ENCODE results near the gene POLR3GL. TPM values are rescaled to one million over a fixed set of nuclear protein-coding genes. Genes with fewer than 3 reads are reported as not detected.

Gene POLR3GL
- total RNA-seq, 1 experiment from 2014 or later, result 7.9 TPM

DNA sequence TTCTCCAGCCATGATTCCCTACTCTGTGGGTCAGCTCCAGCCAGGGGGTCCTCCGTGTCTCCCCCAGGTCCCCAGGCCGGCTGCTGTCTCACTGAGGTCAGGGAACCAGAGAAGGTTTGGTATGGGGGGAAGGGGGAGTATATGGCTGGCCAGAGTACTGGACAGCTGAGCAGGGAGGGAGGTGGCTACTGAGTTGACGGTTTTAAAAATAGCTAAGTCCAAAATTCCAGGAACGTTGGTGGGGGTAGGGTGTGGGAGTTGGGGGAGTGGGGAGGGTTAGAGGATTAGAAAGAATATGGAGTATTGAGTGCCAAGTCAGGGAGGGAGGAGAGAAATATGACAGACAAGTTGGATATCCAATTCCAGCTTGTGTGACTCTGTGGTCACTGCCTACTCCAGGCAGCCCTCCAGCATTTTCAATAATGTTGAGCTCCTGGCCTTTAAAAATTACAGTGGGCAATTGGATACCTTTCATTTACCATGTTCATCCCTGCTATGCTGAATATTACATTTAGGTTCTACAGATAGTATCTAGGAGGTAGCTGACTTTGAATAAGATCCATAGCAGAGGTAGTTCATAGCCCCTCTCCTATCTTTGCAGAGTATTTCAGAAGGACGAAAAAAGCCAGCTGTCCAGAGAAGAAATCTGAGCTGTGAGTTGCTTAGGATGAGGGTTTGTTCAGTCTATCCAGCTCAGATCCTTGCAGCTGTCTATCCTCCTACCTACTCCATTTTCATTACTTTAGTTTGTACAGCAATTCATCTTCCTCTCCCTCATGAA, 57.3 kb downstream of the POLR3GL start, which contains the start of gene HJV:
TSS of gene HJV (minus strand) at position 114 of the 781 bp plus-strand sequence. CDS start 1,504 bp downstream, outside the sequence.
- Histone ChIP-seq H3K23me2 (ENCODE audit: insufficient read length, low read depth, low read length, poor library complexity, severe bottlenecking) (peaks cover 6% of the 10 kb centered on the region), H3K4me1 (ENCODE audit: insufficient read depth, low read length) (peaks cover 9% of the 10 kb centered on the region; the same call in 1 of the 2 replicates), H2BK120ac (ENCODE audit: low read depth, low read length, poor library complexity, severe bottlenecking) (no peak within 1 kb of the TSS), H3K79me2 (ENCODE audit: insufficient read depth, low read length) (no peaks in the 10 kb centered on the region), H3K23ac (ENCODE audit: insufficient read length, low read depth, low read length) (no peak within 1 kb of the TSS), H4K91ac (ENCODE audit: insufficient read length, low read depth, low read length) (no peak within 1 kb of the TSS), H3K4me2 (ENCODE audit: insufficient read depth, insufficient read length, low read length) (no peak within 1 kb of the TSS), H3K27me3 (ENCODE audit: insufficient read depth, low read length) (peaks cover 10% of the 10 kb centered on the region; the same call in 1 of the 2 replicates), H3K4ac (ENCODE audit: low read depth, low read length) (no peak within 1 kb of the TSS), H3T11ph (ENCODE audit: low read length) (no peak within 1 kb of the TSS), H2BK5ac (ENCODE audit: insufficient read length, low read length) (no peak within 1 kb of the TSS), H3K56ac (ENCODE audit: insufficient read length, low read depth, low read length) (no peak within 1 kb of the TSS), H3K79me1 (ENCODE audit: insufficient read depth, low read depth, low read length, poor library complexity, severe bottlenecking) (no peaks in the 10 kb centered on the region), H3K9me3 (ENCODE audit: control insufficient read depth, low read depth, low read length) (no peaks in the 10 kb centered on the region), H4K8ac (replicated peaks; ENCODE audit: insufficient read length, low read depth, low read length) (no peak within 1 kb of the TSS), H3K27ac (ENCODE audit: insufficient read length, low read depth, low read length) (no peak within 1 kb of the TSS), H4K20me1 (ENCODE audit: control insufficient read depth, insufficient read depth, insufficient read length) (no peaks in the 10 kb centered on the region), H2BK15ac (ENCODE audit: low read depth, low read length) (no peak within 1 kb of the TSS), H2BK12ac (ENCODE audit: insufficient read length, low read depth, low read length) (no peak within 1 kb of the TSS), H2BK20ac (ENCODE audit: low read depth, low read length, poor library complexity, severe bottlenecking) (no peak within 1 kb of the TSS), H2AFZ (ENCODE audit: low read length) (no peak within 1 kb of the TSS), H4K5ac (ENCODE audit: insufficient read length, low read depth, low read length) (no peak within 1 kb of the TSS), H3K9ac (ENCODE audit: extremely low read depth, insufficient read length, low read length) (no peak within 1 kb of the TSS), H3K14ac (ENCODE audit: insufficient read depth, low read length) (no peak within 1 kb of the TSS), H3K18ac (ENCODE audit: insufficient read length, low read depth, low read length) (no peak within 1 kb of the TSS), H2AK5ac (ENCODE audit: insufficient read length, low read length) (no peak within 1 kb of the TSS)
- Mint-ChIP-seq H3K27ac (no peak within 1 kb of the TSS), H3K27me3 (ENCODE audit: low read depth) (peaks cover 49% of the 10 kb centered on the region), H3K9me3 (no peaks in the 10 kb centered on the region), H3K4me1 (peaks cover 15 to 24% of the 10 kb centered on the region in 2 experiments), H3K4me3 (no peak within 1 kb of the TSS), H3K36me3 (ENCODE audit: insufficient read depth in 1 of 3, low read depth in 3 of 3) (no peaks in the 10 kb centered on the region)
- WGBS (ENCODE audit: extremely low coverage, insufficient read length, low lambda C conversion rate), result 100% methylated on average over 1 of the region's 5 CpGs
- no peak for DNase-seq
- TF ChIP-seq, protein P1, sequence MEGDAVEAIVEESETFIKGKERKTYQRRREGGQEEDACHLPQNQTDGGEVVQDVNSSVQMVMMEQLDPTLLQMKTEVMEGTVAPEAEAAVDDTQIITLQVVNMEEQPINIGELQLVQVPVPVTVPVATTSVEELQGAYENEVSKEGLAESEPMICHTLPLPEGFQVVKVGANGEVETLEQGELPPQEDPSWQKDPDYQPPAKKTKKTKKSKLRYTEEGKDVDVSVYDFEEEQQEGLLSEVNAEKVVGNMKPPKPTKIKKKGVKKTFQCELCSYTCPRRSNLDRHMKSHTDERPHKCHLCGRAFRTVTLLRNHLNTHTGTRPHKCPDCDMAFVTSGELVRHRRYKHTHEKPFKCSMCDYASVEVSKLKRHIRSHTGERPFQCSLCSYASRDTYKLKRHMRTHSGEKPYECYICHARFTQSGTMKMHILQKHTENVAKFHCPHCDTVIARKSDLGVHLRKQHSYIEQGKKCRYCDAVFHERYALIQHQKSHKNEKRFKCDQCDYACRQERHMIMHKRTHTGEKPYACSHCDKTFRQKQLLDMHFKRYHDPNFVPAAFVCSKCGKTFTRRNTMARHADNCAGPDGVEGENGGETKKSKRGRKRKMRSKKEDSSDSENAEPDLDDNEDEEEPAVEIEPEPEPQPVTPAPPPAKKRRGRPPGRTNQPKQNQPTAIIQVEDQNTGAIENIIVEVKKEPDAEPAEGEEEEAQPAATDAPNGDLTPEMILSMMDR (conservative IDR thresholded peaks at IDR 0.05), result no peak

Data from H9 (cell line).